Testis (tissue), 3 donors: ENCODE results near the gene FOXK2. TPM values are rescaled to one million over a fixed set of nuclear protein-coding genes. Genes with fewer than 3 reads are reported as not detected.

Source experiments
- DNase-seq: peaks from one replicate; pipeline ENCODE4 v3.0.0-alpha.2; 2019
- H3K27ac ChIP-seq, 2 donors: fragments of 200-600 bp; sonication (generic); one replicate each; pipeline ENCODE4 v1.5.1; 2019
- H3K27me3 ChIP-seq: fragments of 200-600 bp; sonication (generic); one replicate; pipeline ENCODE4 v1.5.1; 2019
- H3K36me3 ChIP-seq: fragments of 200-600 bp; sonication (generic); one replicate; pipeline ENCODE4 v1.5.1; 2017; ENCODE audit warnings: low read depth; ENCODE audit errors: missing control alignments
- H3K4me1 ChIP-seq: fragments of 200-600 bp; sonication (generic); one replicate; pipeline ENCODE4 v1.5.1; 2019
- H3K4me3 ChIP-seq, 2 donors: fragments of 200-600 bp; sonication (generic); one replicate each; pipeline ENCODE4 v1.5.1; 2017 to 2019
- H3K9me3 ChIP-seq: fragments of 200-600 bp; sonication (generic); one replicate; pipeline ENCODE4 v1.5.1; 2017
- POLR2A ChIP-seq: fragments of 450-650 bp; IDR thresholded peaks from one replicate; pipeline ENCODE4 v1.6.1; 2017; ENCODE audit warnings: antibody characterized with exemption, mild to moderate bottlenecking, moderate library complexity
- WGBS, 2 donors: methylation state at CpG; one replicate each; pipeline ENCODE4 v1.1.5; 2018; 5-methylcytosine and 5-hydroxymethylcytosine counted together
- intact Hi-C: fragments of 100-400 bp; cut with DNase I; formaldehyde crosslinking; loops from one replicate; pipeline ENCODE4 v1.15.1; 2023; ENCODE audit warnings: low total_unique reads
- polyA plus RNA-seq: library from polyadenylated mRNA; stranded (reverse); fragments of 350-450 nt; fragmentation: Illumina TruSeq; extraction: RNeasy Lipid Tissue Mini Kit (QIAGEN cat#74804); gene quantifications from one replicate; pipeline ENCODE4 v1.2.3, GENCODE V29; 2014; ENCODE audit warnings: low read depth, low replicate concordance; ENCODE audit not compliant: insufficient read depth
- total RNA-seq, 2 donors: library from RNA; depleted of rRNA; stranded (reverse); fragments of >200 nt; gene quantifications; one replicate each; pipeline ENCODE4 v1.2.3, GENCODE V29; 2016
- TF ChIP-seq, protein P1 (sequence below), 3 experiments: fragments of 450-650 bp in 2 of 3; fragments of 200-600 bp in 1 of 3; sonication (generic) in 1 of 3; IDR thresholded peaks; one replicate each; pipeline ENCODE4 v1.5.1; 2016 to 2019; ENCODE audit warnings: antibody characterized with exemption in 3 of 3, mild to moderate bottlenecking in 2 of 3, moderate library complexity in 1 of 3

FOXK2 gene
- total and polyA plus RNA-seq, 3 donors from 2014 or later, result 85.8 to 95.1 (median 94.3) TPM

- WGBS, 2 donors, result 88 to 93% methylated on average over 11 to 33 of the region's 33 CpGs
- Histone ChIP-seq H3K4me3 (no peak overlapping the region), H3K27ac (no peak overlapping the region), H3K9me3 (no peaks in the 10 kb centered on the region), H3K27me3 (no peaks in the 10 kb centered on the region), H3K4me1 (peaks cover 17% of the 10 kb centered on the region), H3K36me3 (no peaks in the 10 kb centered on the region)
- no peak for DNase-seq
- intact Hi-C loops, result no loop called here
- TF ChIP-seq POLR2A, result no peak
- TF ChIP-seq, protein P1, sequence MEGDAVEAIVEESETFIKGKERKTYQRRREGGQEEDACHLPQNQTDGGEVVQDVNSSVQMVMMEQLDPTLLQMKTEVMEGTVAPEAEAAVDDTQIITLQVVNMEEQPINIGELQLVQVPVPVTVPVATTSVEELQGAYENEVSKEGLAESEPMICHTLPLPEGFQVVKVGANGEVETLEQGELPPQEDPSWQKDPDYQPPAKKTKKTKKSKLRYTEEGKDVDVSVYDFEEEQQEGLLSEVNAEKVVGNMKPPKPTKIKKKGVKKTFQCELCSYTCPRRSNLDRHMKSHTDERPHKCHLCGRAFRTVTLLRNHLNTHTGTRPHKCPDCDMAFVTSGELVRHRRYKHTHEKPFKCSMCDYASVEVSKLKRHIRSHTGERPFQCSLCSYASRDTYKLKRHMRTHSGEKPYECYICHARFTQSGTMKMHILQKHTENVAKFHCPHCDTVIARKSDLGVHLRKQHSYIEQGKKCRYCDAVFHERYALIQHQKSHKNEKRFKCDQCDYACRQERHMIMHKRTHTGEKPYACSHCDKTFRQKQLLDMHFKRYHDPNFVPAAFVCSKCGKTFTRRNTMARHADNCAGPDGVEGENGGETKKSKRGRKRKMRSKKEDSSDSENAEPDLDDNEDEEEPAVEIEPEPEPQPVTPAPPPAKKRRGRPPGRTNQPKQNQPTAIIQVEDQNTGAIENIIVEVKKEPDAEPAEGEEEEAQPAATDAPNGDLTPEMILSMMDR (IDR thresholded peaks at IDR 0.05), result no peak
These were observed 77.5 kb downstream of the FOXK2 start for GRCh38 chr17:82596837-82597672.

DNA sequence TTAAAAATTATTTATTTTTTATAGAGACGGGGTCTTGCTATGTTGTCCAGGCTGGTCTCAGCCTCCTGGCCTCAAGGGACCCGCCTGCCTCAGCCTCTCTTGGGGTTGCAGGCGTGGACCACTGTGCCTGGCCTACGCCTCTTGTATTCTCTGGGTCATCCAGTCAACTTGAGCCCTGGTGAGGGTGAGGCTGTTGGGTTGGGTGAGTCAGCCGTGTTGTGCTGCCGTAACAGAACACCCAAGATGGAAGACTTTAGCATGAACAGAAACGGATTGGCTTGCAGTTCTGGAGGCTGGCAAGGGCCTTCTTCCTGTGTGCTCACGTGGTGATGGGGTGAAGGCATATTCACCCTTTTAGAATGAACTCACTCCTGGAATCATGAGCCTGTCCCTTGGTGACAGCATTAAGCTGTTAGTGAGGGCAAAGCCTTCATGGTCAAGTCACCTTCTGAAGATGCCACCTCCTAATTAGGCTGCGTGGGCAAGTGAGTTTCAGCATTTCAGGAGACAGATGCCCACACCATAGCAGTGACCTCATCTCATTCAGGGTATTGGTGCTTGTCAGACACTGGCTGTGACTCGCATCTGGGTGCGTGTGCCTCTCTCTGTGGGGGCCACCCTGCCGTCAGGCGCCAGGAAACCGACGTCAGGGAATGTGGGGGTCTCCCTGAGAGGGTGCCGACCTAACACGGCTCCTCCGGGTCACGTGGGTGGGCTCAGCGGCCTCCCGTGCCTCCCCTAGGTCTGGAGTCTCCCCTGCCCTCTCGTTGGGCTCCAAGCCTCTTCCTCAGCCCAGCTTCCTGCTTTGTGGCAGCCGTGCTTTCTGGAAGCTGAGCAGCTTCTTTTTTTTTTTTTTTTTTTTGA, 79.0 kb downstream of the FOXK2 start:
- no peaks in the 10 kb centered on the region for H3K36me3 ChIP-seq
- H3K4me1 ChIP-seq, result peaks cover 7% of the 10 kb centered on the region
- no peak overlapping the region for H3K4me3 ChIP-seq
- no peak overlapping the region for H3K27ac ChIP-seq
- intact Hi-C loops, result no loop called here
- no peak for DNase-seq
- 77 to 83% methylated on average over 20 to 23 of the region's 23 CpGs for WGBS, 2 donors
- H3K9me3 ChIP-seq, result no peaks in the 10 kb centered on the region
- no peaks in the 10 kb centered on the region for H3K27me3 ChIP-seq
- no peak for TF ChIP-seq POLR2A
- TF ChIP-seq, protein P1 (IDR thresholded peaks at IDR 0.05), result no peak

DNA sequence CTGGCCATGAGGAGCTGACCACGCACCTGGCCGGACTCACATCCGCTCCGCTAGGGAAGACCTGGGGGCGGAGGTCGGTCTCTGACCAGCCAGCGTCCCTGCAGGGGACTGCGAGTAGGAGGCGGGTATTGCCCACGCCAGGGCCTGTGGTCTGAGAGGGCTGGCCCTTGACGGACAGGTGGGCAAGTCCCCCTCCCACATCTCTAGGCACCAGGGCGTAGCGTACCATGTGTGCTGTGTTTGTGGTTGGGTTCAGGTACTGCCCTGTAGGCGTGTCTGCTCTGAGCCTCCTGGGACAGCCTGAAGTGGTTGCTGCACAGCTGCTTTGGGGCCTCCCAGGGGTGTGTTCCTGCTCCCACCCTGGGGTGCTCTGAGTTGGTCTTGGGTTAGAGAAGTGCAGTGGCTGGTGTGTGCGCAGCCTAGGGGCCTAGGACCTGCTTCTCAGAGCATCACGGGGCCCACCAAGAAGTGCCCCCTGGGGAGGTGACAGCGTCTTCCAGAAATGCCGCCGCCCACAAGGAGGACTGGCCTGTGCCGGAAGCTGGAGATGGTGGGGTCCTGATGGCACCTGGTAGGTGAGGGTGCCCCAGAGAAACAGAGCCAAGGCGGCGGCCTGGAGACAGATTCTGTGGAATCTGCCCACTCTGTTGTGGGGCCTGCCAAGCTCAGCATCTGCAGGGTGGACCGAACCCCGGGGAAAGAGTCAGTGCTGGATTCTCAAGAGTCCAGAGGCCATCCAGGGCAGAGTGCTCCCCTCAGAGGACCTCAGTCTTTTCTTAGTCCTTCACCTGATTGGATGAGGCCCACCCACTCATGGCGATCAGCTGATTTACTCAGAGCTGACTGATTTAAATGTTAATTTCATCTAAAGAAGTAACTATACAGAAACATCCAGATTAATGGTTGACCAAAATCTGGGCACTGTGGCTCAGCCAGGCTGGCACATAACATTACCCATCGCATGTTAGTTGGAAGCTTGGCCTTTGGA, 80.4 kb downstream of the FOXK2 start:
- H3K9me3 ChIP-seq, result no peaks in the 10 kb centered on the region
- TF ChIP-seq, protein P1 (IDR thresholded peaks at IDR 0.05), result no peak
- TF ChIP-seq POLR2A, result no peak
- no peak overlapping the region for H3K27ac ChIP-seq
- H3K27me3 ChIP-seq, result no peaks in the 10 kb centered on the region
- DNase-seq, result no peak
- WGBS, 2 donors, result 87 to 94% methylated on average over 21 to 24 of the region's 26 CpGs
- H3K4me1 ChIP-seq, result no peaks in the 10 kb centered on the region
- no peaks in the 10 kb centered on the region for H3K36me3 ChIP-seq
- intact Hi-C loops, result no loop called here
- no peak overlapping the region for H3K4me3 ChIP-seq

GRCh38 chr17:82600731-82601446, 81.4 kb downstream of the FOXK2 start:
- no peak for TF ChIP-seq POLR2A
- TF ChIP-seq, protein P1 (IDR thresholded peaks at IDR 0.05), result no peak
- no peak overlapping the region for H3K4me3 ChIP-seq
- no peaks in the 10 kb centered on the region for H3K4me1 ChIP-seq
- H3K27me3 ChIP-seq, result no peaks in the 10 kb centered on the region
- no peak overlapping the region for H3K27ac ChIP-seq
- H3K36me3 ChIP-seq, result no peaks in the 10 kb centered on the region
- no peaks in the 10 kb centered on the region for H3K9me3 ChIP-seq
- 96 to 98% methylated on average over 16 to 37 of the region's 37 CpGs for WGBS, 2 donors
- no peak for DNase-seq
- intact Hi-C loops, result no loop called here
